ENCODE results near the gene LY6G5C. TPM values are rescaled to one million over a fixed set of nuclear protein-coding genes. Genes with fewer than 3 reads are reported as not detected.

The LY6G5C gene
- total and polyA plus RNA-seq, 2 of the 13 experiments (the other 11 are each of a cell fraction or from before 2014, with no cell fraction given): 0.33 to 0.55 TPM

DNA sequence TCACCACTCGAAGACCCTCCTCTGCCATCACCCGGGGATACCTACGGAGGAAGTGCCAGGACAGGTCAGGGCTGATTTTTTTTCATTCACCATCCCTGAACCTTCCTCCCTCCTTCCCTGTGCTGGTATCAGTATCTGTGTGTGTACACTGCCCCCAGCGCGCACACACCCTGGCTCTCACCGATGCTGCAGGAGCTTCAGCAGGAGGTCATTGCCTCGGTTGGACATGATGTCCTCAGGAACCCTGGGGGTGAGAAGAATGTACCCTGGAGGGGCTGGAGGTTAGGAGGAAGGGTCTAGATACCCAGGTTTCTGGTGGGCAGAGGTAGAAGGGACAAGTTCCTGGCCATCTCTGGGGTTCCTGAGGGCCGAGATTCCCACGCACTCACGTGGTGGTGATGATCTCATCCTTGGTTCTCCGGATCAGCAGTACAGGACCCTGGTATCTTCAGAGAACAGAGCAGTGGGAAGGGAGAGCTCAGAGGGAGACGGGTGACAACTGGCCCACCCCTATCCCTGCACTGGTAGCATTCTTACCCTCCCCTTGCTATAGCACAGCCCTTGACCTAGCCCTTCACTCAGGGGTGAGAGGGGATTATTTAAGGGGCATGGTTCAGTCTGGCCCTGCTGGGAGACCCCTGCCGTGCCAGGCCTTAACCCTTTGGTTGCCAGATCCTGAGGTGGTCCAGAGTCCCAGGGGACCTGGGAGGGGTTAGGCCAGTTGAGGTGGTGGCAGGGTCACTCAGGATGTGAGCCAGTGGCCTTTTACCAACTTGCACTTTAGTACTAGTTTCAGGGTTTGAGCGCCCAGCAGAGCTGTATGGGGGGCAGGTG lies 7.2 kb upstream of the LY6G5C start:
- ChIA-PET POLR2A (no interaction called here), CTCF (ENCODE audit: low intra/inter-chr PET ratio, low total read pairs) (no interaction called here)
- Histone ChIP-seq H3K9ac (ENCODE audit: insufficient read depth, low read depth, low read length) (no peak overlapping the region), H3K36me3 (replicated peaks in 1 of 2; ENCODE audit: control insufficient read depth in 1 of 2, insufficient read depth in 2 of 2, low read length in 2 of 2) (peaks cover 46 to 54% of the 10 kb centered on the region in 2 experiments), H3K4me1 (ENCODE audit: insufficient read depth, low read length) (peaks cover 21% of the 10 kb centered on the region), H4K20me1 (ENCODE audit: insufficient read depth, low read length) (no peaks in the 10 kb centered on the region), H2AFZ (ENCODE audit: low read length) (no peak overlapping the region), H3K9me3 (ENCODE audit: low read length) (no peaks in the 10 kb centered on the region), H3K4me3 (replicated peaks in 1 of 3; ENCODE audit: insufficient read depth in 1 of 3, low read depth in 2 of 3, low read length in 3 of 3) (no peak overlapping the region), H3K4me2 (ENCODE audit: low read depth, low read length) (no peak overlapping the region), H3K27ac (ENCODE audit: extremely low read length, insufficient read depth, low read length) (no peak overlapping the region), H3K79me2 (ENCODE audit: insufficient read depth, low read length) (no peaks in the 10 kb centered on the region), H3K27me3 (ENCODE audit: control insufficient read depth in 1 of 2, insufficient read depth in 2 of 2, low read length in 2 of 2) (no peaks in the 10 kb centered on the region)
- no peak for ATAC-seq
- in situ Hi-C loops (cut with HindIII; ENCODE audit: extremely low pct_ligation_motif_present, low pct_unique_long_range_greater_than_20kb) (no loop called here), intact Hi-C loops (cut with micrococcal nuclease; ENCODE audit: unreplicated experiment) (no loop called here)
- WGBS (ENCODE audit: low lambda C conversion rate): 94% methylated on average over 13 of the region's 14 CpGs
- BruUV-seq (replicated peaks): no TSS peak
- FAIRE-seq: no peak
- TF ChIP-seq ZNF33A (CRISPR knock-in tag; IDR thresholded peaks at IDR 0.05; ENCODE audit: borderline replicate concordance) (no peak), ZNF652 (CRISPR knock-in tag; IDR thresholded peaks at IDR 0.05; ENCODE audit: borderline replicate concordance, low read depth) (peak; percentile 76)
- DNase-seq (ENCODE audit: low spot score): no peak

DNA sequence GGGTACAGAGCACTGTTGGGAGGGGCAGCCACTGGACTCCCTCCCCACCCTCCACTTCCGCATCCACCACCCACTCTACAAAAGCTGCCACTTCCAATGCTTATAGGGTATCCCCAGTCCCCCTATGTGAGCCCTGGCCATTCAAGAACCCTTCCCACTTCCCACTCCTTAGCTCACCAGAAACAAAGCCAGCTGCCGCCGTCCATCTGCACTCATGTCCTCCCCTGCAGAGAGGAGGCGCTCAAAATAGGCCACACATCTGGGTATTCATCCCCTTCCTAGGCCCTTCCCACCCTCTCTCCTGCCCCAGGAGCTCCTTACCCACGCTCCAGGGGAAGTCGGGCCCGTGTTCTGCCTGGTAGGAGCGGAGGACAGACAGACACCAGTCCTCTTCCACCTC lies 6.5 kb upstream of the LY6G5C start:
- FAIRE-seq (no peak), DNase-seq (ENCODE audit: low spot score) (no peak), ATAC-seq (no peak)
- POLR2A ChIA-PET: interaction anchor here (1.4 kb wide), 1 partner anchor 17 kb away, joined by 3 read pairs; the partner anchor contains the start of gene LY6G5B
- peaks cover 41 to 46% of the 10 kb centered on the region in 2 experiments for H3K36me3 ChIP-seq (replicated peaks in 1 of 2; ENCODE audit: control insufficient read depth in 1 of 2, insufficient read depth in 2 of 2, low read length in 2 of 2)
- no peak for TF ChIP-seq TCF7L2 (IDR thresholded peaks at IDR 0.05; ENCODE audit: low read depth, low read length)
- TF ChIP-seq, protein P1, sequence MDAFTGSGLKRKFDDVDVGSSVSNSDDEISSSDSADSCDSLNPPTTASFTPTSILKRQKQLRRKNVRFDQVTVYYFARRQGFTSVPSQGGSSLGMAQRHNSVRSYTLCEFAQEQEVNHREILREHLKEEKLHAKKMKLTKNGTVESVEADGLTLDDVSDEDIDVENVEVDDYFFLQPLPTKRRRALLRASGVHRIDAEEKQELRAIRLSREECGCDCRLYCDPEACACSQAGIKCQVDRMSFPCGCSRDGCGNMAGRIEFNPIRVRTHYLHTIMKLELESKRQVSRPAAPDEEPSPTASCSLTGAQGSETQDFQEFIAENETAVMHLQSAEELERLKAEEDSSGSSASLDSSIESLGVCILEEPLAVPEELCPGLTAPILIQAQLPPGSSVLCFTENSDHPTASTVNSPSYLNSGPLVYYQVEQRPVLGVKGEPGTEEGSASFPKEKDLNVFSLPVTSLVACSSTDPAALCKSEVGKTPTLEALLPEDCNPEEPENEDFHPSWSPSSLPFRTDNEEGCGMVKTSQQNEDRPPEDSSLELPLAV (CRISPR knock-in tag; conservative IDR thresholded peaks at IDR 0.05; ENCODE audit: low read depth): no peak
- no peak for TF ChIP-seq ZNF713 (CRISPR knock-in tag; IDR thresholded peaks at IDR 0.05)
- H3K9me3 ChIP-seq (ENCODE audit: low read length): no peaks in the 10 kb centered on the region
- H3K27ac ChIP-seq (ENCODE audit: extremely low read length, insufficient read depth, low read length): no peak overlapping the region
- intact Hi-C loops (cut with micrococcal nuclease; ENCODE audit: unreplicated experiment): no loop called here
- BruUV-seq (replicated peaks): no TSS peak
- in situ Hi-C loops (cut with HindIII; ENCODE audit: extremely low pct_ligation_motif_present, low pct_unique_long_range_greater_than_20kb): no loop called here
- H4K20me1 ChIP-seq (ENCODE audit: insufficient read depth, low read length): no peaks in the 10 kb centered on the region
- H2AFZ ChIP-seq (ENCODE audit: low read length): no peak overlapping the region
- H3K27me3 ChIP-seq (ENCODE audit: control insufficient read depth in 1 of 2, insufficient read depth in 2 of 2, low read length in 2 of 2): no peaks in the 10 kb centered on the region
- CTCF ChIA-PET (ENCODE audit: low intra/inter-chr PET ratio, low total read pairs): no interaction called here
- 96% methylated on average over 8 of the region's 8 CpGs for WGBS (ENCODE audit: low lambda C conversion rate)
- no peak overlapping the region for H3K9ac ChIP-seq (ENCODE audit: insufficient read depth, low read depth, low read length)
- no peak overlapping the region for H3K4me3 ChIP-seq (replicated peaks in 1 of 3; ENCODE audit: insufficient read depth in 1 of 3, low read depth in 2 of 3, low read length in 3 of 3)
- H3K79me2 ChIP-seq (ENCODE audit: insufficient read depth, low read length): no peaks in the 10 kb centered on the region
- H3K4me1 ChIP-seq (ENCODE audit: insufficient read depth, low read length): peaks cover 28% of the 10 kb centered on the region
- H3K4me2 ChIP-seq (ENCODE audit: low read depth, low read length): no peak overlapping the region
